ENCODE measurements around the gene UBE2G2. TPM values are rescaled to one million over a fixed set of nuclear protein-coding genes. Genes with fewer than 3 reads are reported as not detected.

Gene UBE2G2
- polyA plus RNA-seq, 1 donor from 2014 or later, result 127 TPM

DNA sequence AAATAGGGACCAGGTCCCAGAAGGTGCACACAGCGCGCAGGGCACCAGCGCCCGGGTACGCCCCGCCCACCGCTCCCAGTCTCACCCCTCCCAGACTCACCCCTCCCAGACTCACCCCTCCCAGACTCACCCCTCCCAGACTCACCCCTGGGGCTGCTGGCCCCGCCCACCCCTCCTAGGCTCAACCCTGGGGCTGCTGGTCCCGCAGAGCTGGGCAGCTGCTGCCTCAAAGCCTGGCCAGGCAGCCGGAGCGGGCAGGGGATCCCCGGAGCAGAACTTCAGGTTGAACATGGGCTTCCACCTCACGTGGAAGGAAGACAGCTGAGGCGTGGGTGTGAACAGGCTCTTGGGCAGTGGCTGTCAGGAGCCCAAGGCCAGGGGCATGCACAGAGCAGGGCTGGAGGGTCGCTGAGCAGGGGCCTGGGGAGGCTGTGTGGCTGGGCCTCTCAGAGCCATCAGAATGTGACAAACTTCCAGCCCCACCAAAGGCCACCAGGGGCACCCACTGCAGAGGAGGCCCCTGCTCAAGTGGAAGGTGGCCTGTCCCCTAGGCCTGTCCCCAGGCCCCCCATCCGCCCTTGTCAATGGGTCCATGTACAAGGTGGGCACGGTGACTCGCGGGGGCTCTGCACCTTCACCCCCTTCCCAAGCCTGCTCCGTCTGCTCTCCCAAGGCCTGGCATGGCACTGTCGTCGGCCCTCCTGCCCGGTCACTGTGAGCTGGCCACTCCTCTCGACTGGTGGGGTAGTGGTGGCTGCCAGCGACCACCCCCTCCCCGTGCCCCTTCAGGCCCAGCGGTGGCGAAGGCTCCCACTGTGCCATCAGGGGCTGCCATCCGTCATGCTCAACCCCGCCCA, 36.6 kb upstream of the UBE2G2 start:
- Histone ChIP-seq H3K9ac (ENCODE audit: low read length) (no peak overlapping the region), H3K36me3 (ENCODE audit: insufficient read depth, low read length) (no peaks in the 10 kb centered on the region), H3K9me2 (ENCODE audit: insufficient read depth, low read length) (no peaks in the 10 kb centered on the region), H3K79me2 (replicated peaks; ENCODE audit: insufficient read depth, low read length) (no peaks in the 10 kb centered on the region), H4K20me1 (ENCODE audit: insufficient read depth) (no peaks in the 10 kb centered on the region), H3K27ac (ENCODE audit: low read length) (no peak overlapping the region), H3K27me3 (ENCODE audit: insufficient read depth, low read depth, low read length) (no peaks in the 10 kb centered on the region), H3F3A (ENCODE audit: insufficient read depth, low read length, poor library complexity, severe bottlenecking) (no peaks in the 10 kb centered on the region), H3K4me2 (ENCODE audit: low read length) (no peak overlapping the region), H3K9me3 (ENCODE audit: low read length) (no peaks in the 10 kb centered on the region), H3K4me3 (ENCODE audit: low read length) (no peak overlapping the region), H2AFZ (ENCODE audit: low read depth, low read length) (no peak overlapping the region)
- no peak for TF ChIP-seq EZH2 (IDR thresholded peaks at IDR 0.05; ENCODE audit: borderline replicate concordance, insufficient read depth, low read length, poor library complexity, severe bottlenecking)
- no peak for TF ChIP-seq CTCF (IDR thresholded peaks at IDR 0.05; ENCODE audit: poor library complexity, severe bottlenecking)

GRCh38 chr21:44837537-44837936, 35.9 kb upstream of the UBE2G2 start:
- no peaks in the 10 kb centered on the region for H3K27me3 ChIP-seq (ENCODE audit: insufficient read depth, low read depth, low read length)
- no peaks in the 10 kb centered on the region for H4K20me1 ChIP-seq (ENCODE audit: insufficient read depth)
- no peak overlapping the region for H3K4me2 ChIP-seq (ENCODE audit: low read length)
- H3K9me2 ChIP-seq (ENCODE audit: insufficient read depth, low read length), result no peaks in the 10 kb centered on the region
- H3K27ac ChIP-seq (ENCODE audit: low read length), result no peak overlapping the region
- no peak overlapping the region for H3K9ac ChIP-seq (ENCODE audit: low read length)
- H3K9me3 ChIP-seq (ENCODE audit: low read length), result no peaks in the 10 kb centered on the region
- no peak overlapping the region for H2AFZ ChIP-seq (ENCODE audit: low read depth, low read length)
- no peaks in the 10 kb centered on the region for H3F3A ChIP-seq (ENCODE audit: insufficient read depth, low read length, poor library complexity, severe bottlenecking)
- TF ChIP-seq MXI1 (conservative IDR thresholded peaks at IDR 0.05; ENCODE audit: poor library complexity, severe bottlenecking) (no peak), EP300 (conservative IDR thresholded peaks at IDR 0.05; ENCODE audit: poor library complexity, severe bottlenecking) (no peak), RAD21 (conservative IDR thresholded peaks at IDR 0.05) (no peak), POLR2AphosphoS5 (IDR thresholded peaks at IDR 0.05) (no peak), CTCF (IDR thresholded peaks at IDR 0.05; ENCODE audit: poor library complexity, severe bottlenecking) (no peak), SMC3 (conservative IDR thresholded peaks at IDR 0.05; ENCODE audit: poor library complexity) (no peak)
- H3K36me3 ChIP-seq (ENCODE audit: insufficient read depth, low read length), result no peaks in the 10 kb centered on the region
- no peak overlapping the region for H3K4me3 ChIP-seq (ENCODE audit: low read length)
- H3K79me2 ChIP-seq (replicated peaks; ENCODE audit: insufficient read depth, low read length), result no peaks in the 10 kb centered on the region

Measured in neural cell (in vitro differentiated cells).